ENCODE data around the gene TMEM254. TPM values are rescaled to one million over a fixed set of nuclear protein-coding genes. Genes with fewer than 3 reads are reported as not detected.

TMEM254 gene
- total RNA-seq, 4 donors from 2014 or later, result 7.8 to 15.1 (median 13.2) TPM

GRCh38 chr10:80141696-80142460 is 63.4 kb downstream of the TMEM254 start:
- H3K36me3 ChIP-seq, result no peaks in the 10 kb centered on the region
- no peak overlapping the region for H3K4me3 ChIP-seq
- ATAC-seq, result no peak
- H3K4me1 ChIP-seq, result peaks cover 5 to 49% (median 19%) of the 10 kb centered on the region in 3 donors
- H3K27ac ChIP-seq, result peak overlapping the region in 1 of 4 donors; percentile 19
- 59 to 67% methylated on average over 11 of the region's 19 CpGs for WGBS, 2 donors (ENCODE audit: low coverage in 1 of 2)
- TF ChIP-seq POLR2AphosphoS5 (IDR thresholded peaks at IDR 0.05), result no peak
- no peak for TF ChIP-seq EP300 (IDR thresholded peaks at IDR 0.05)
- no peak for TF ChIP-seq POLR2A (IDR thresholded peaks at IDR 0.05)
- no peak for TF ChIP-seq CTCF (IDR thresholded peaks at IDR 0.05)
- H3K27me3 ChIP-seq, result peaks cover 29% of the 10 kb centered on the region
- no peaks in the 10 kb centered on the region for H3K9me3 ChIP-seq

Other genes starting within 250 kb of the TMEM254 start
- gene SFTPD, start 129.6 kb upstream of the TMEM254 start, total RNA-seq, result 1 to 10 TPM in 3 of 4 donors, not detected in 1; 1.7 to 2.7 (median 2.2) TPM
- 10 to 100 TPM; 21.0 to 34.9 (median 28.9) TPM for gene PLAC9, start 54.1 kb downstream of the TMEM254 start, total RNA-seq
- 100 to 1,000 TPM; 117 to 225 (median 162) TPM for gene ANXA11, start 126.9 kb downstream of the TMEM254 start, total RNA-seq
- not detected for gene MAT1A, start 211.0 kb downstream of the TMEM254 start, total RNA-seq

Data from gastroesophageal sphincter (tissue), 4 donors.